HUES6 (cell line): ENCODE data around the gene PHB1.
A peak's percentile ranks its signal among the peaks of the same experiment; 100 is the strongest.

ENCODE experiments used
- H3K27ac ChIP-seq: 2 replicates; pipeline ENCODE4 v1.7.0; 2013; ENCODE audit warnings: low read depth, mild to moderate bottlenecking, low read length, inconsistent platforms
- H3K27me3 ChIP-seq: 2 replicates; pipeline ENCODE4 v1.6.1; 2013; ENCODE audit warnings: low read length; ENCODE audit not compliant: control insufficient read depth, insufficient read depth
- H3K36me3 ChIP-seq: 2 replicates; pipeline ENCODE4 v1.6.1; 2013; ENCODE audit warnings: low read length; ENCODE audit not compliant: control insufficient read depth, insufficient read depth
- H3K4me1 ChIP-seq: 2 replicates; pipeline ENCODE4 v1.6.1; 2013; ENCODE audit warnings: low read length; ENCODE audit not compliant: control insufficient read depth, insufficient read depth
- H3K4me3 ChIP-seq: 2 replicates; pipeline ENCODE4 v1.5.1; 2013; ENCODE audit warnings: low read depth, low read length
- H3K9ac ChIP-seq: one replicate; pipeline ENCODE4 v1.6.1; 2013; ENCODE audit warnings: mild to moderate bottlenecking, low read length
- H3K9me3 ChIP-seq: 2 replicates; pipeline ENCODE4 v1.6.1; 2013; ENCODE audit warnings: low read depth, low read length; ENCODE audit not compliant: control insufficient read depth, insufficient read depth

The PHB1 gene

DNA sequence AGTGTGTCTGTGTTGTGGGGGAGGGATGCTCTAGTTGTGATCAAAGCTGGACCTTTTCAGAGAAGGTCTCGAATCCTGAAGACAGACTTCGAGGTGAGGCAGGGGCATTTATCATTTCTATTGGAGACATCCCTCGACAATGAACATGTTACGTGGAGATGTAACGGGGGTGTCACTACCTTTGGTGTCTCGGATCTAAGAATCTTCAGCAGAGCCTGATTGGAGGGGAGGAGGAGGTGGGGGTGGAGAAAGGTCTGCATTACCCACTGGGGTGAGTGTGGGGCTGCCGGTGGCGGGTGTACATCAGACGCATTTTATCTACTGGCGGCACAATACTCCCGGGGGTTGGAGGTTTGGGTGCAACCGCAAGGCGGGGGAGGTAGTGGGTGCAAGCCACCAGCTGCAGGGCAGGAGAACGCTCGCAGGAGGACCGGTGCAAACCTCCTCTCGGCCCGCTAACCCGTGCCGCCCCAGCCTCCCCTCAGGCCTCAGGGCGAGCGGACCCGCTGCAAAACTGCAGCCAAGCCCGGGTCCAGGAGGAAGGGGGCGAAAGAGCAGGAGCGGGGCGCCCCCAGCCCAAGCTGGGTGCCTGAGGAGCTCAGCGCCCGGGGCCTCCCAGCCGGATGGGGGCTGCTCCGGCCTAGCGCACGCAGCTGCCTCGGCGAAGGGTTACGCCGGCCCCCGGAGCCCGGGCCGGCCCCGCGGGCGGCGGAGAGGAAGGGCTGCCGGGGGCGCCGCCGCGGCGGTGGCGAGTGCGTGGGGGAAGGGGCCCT, 53.4 kb downstream of the PHB1 start:
- H3K4me3 ChIP-seq, result peak overlapping the region; percentile 85
- peak overlapping the region; percentile 92 for H3K9ac ChIP-seq
- peak overlapping the region; percentile 76 for H3K27ac ChIP-seq
- H3K4me1 ChIP-seq, result peaks cover 26% of the 10 kb centered on the region
- no peaks in the 10 kb centered on the region for H3K27me3 ChIP-seq
- H3K36me3 ChIP-seq, result no peaks in the 10 kb centered on the region
- no peaks in the 10 kb centered on the region for H3K9me3 ChIP-seq

DNA sequence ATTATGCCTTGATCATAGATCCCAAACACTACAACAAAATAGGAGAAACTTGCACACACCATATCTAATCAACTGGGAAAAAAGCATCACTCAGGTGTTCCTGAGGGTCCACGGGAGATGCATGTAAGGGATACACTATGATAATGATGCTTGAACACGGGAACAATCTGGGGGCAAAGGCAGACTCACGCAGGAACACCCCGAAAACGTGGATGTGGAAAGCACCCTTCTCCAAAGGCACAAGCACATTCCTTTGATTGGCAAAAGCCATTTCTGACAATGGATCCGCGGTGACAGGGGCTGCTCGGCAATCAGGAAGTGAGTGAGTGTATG, 53.9 kb downstream of the PHB1 start:
- H3K4me1 ChIP-seq, result peaks cover 26% of the 10 kb centered on the region
- peak overlapping the region; percentile 92 for H3K9ac ChIP-seq
- H3K27me3 ChIP-seq, result no peaks in the 10 kb centered on the region
- no peaks in the 10 kb centered on the region for H3K9me3 ChIP-seq
- H3K27ac ChIP-seq, result no peak overlapping the region
- H3K4me3 ChIP-seq, result peak overlapping the region; percentile 85
- H3K36me3 ChIP-seq, result no peaks in the 10 kb centered on the region

DNA sequence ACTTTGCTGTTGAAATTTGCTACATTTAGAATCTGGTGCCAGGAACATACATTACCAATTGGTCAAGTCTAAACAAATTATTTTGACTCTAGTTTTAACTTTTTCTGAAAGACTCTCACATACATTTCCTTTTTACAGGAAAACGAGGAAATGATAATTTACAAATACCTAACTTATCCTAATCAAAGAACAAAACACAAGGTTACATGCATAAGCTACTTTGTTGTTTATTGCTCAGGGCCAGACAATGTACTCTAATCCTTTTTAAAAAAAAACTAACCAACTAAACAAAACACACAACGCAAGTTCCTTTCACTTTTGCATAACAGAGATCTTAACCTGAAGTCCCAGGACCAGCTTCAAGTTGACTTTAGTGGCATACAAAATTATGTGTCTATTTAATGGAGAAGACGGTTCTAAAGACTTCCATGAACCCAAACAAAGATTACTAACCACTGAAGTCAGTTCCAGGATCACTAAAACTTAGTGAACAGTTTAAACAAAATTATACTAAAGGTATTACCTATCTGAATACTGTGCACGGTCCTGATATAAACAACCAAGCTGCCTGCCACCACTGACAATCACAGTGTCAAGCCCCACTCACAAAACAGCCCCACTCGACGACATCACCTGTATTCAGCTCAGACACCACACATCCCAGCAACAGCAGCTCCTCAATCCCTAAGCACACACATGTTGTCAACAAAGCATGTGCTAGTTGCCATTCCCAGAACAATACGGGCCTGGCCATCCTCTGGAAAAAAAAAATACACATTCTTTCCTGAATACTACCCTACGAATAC, 54.5 kb downstream of the PHB1 start:
- no peaks in the 10 kb centered on the region for H3K36me3 ChIP-seq
- peak overlapping the region; percentile 92 for H3K9ac ChIP-seq
- H3K27me3 ChIP-seq, result no peaks in the 10 kb centered on the region
- H3K4me3 ChIP-seq, result peak overlapping the region; percentile 85
- H3K9me3 ChIP-seq, result no peaks in the 10 kb centered on the region
- peaks cover 26% of the 10 kb centered on the region for H3K4me1 ChIP-seq
- no peak overlapping the region for H3K27ac ChIP-seq

DNA sequence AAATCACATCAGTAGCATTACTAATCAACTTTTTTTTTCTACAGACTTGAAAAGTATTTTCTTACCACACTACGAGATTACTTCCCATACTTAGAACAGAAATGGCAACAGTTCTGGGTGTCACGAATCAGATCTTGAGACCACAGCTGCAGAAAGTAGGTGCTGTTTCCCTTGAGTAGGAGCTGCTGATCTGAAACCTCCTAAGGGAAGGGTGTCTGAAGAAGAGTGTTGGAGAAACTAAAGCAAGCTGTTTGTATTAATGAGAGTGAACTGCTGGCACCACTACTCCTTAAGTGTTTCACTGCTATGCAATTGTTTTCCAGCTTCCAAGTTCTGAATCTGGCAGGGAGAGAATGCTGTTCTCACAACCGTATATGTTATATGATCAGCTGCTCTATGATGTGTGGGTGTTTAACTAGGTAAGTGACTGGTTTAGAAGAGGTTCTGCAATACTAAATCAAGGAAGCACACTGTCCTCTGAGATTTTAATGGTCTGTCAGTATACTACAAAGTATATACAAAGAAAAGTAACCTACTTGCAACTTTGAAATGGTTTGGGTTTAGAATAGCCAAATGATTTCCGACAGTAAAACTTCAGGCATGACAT, 55.9 kb downstream of the PHB1 start:
- H3K9ac ChIP-seq, result no peak overlapping the region

DNA sequence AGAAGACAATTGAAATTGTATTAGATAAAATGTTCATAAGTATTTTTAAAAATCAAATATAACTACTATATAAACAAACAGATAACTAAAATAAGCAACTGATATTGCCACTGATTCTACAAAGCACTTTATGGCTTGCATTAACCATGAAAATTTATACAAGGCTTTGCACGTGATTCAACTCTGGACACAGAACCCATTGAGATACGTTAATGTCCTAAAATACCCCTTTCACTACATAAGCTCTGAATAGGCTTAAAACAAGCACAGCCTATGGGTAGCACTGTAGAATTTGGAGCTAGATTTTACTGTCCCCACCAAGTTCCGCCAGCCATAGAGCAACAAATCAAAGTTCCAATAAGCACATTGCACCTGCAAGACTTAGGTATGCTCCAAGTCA, 57.2 kb downstream of the PHB1 start:
- H3K4me1 ChIP-seq, result peaks cover 23% of the 10 kb centered on the region
- H3K9ac ChIP-seq, result no peak overlapping the region
- no peak overlapping the region for H3K4me3 ChIP-seq
- no peaks in the 10 kb centered on the region for H3K27me3 ChIP-seq
- H3K36me3 ChIP-seq, result no peaks in the 10 kb centered on the region; the same call in 1 of the 2 replicates
- no peaks in the 10 kb centered on the region for H3K9me3 ChIP-seq
- H3K27ac ChIP-seq, result no peak overlapping the region

More for the DNA sequence above, 55.9 kb downstream of the PHB1 start:
- H3K27me3 ChIP-seq, result no peaks in the 10 kb centered on the region
- H3K4me1 ChIP-seq, result peaks cover 26% of the 10 kb centered on the region
- no peaks in the 10 kb centered on the region for H3K36me3 ChIP-seq
- H3K4me3 ChIP-seq, result no peak overlapping the region
- no peak overlapping the region for H3K27ac ChIP-seq
- H3K9me3 ChIP-seq, result no peaks in the 10 kb centered on the region

DNA sequence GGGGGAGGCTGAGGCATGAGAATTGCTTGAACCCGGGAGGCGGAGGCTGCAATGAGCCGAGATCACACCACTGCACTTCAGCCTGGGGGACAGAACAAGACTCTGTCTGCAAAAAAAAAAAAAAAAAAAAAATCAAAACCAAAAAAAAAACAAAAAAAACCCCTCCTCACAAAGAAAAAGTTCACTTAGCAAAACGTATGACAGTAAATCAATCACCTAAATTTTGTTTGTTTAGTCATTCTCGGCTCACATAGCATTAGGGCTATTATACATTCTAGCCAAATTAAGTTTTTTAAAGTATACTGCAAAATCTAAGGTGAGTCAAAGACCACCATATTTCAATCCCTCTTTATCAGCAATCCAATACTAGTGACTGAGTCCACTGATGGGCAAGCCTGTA, 58.4 kb downstream of the PHB1 start:
- H3K4me1 ChIP-seq, result peaks cover 23% of the 10 kb centered on the region

More for the DNA sequence above, 58.4 kb downstream of the PHB1 start:
- Histone ChIP-seq H3K27ac (no peak overlapping the region), H3K4me3 (no peak overlapping the region), H3K9ac (no peak overlapping the region), H3K27me3 (no peaks in the 10 kb centered on the region), H3K36me3 (no peaks in the 10 kb centered on the region; the same call in 1 of the 2 replicates), H3K9me3 (no peaks in the 10 kb centered on the region)
